Bronchial epithelial cell (primary cell): ENCODE measurements around the gene REEP6. TPM values are rescaled to one million over a fixed set of nuclear protein-coding genes. Genes with fewer than 3 reads are reported as not detected.
"Not testable (repeated sequence)": the region's sequence is repeated elsewhere in the genome, so short reads cannot be mapped to it uniquely, and the experiment has no call there.

Source experiments
- DNase-seq: peaks from one replicate; pipeline ENCODE4 v3.0.0-alpha.2; 2010; ENCODE audit warnings: low read depth
- FAIRE-seq: peaks from 2 replicates; lab custom pipeline; 2011; peaks lifted over from hg19 to GRCh38; lab: Jason Lieb, UNC
- H3K27me3 ChIP-seq: 2 replicates; pipeline ENCODE4 v1.5.1; 2011; ENCODE audit warnings: low read length; ENCODE audit not compliant: control insufficient read depth, insufficient read depth
- H3K36me3 ChIP-seq: 2 replicates; pipeline ENCODE4 v1.5.1; 2011; ENCODE audit warnings: low read length; ENCODE audit not compliant: control insufficient read depth, insufficient read depth
- H3K4me3 ChIP-seq: 2 replicates; pipeline ENCODE4 v1.5.1; 2011; ENCODE audit warnings: mild to moderate bottlenecking, low read depth, low read length, control low read depth
- CTCF ChIP-seq: IDR thresholded peaks from 2 replicates; pipeline ENCODE4 v1.5.1; 2011; ENCODE audit warnings: mild to moderate bottlenecking, moderate library complexity, low read length, control low read depth, inconsistent platforms; ENCODE audit not compliant: insufficient read depth, severe bottlenecking
- total RNA-seq: library from RNA; depleted of rRNA; stranded (reverse); fragments of >200 nt; gene quantifications from 2 replicates; pipeline ENCODE4 v1.2.1, GENCODE V29; 2014

REEP6 gene
- total RNA-seq, 1 donor from 2014 or later = 2.1 TPM

- FAIRE-seq (peak; percentile 87), DNase-seq (no peak)
- Histone ChIP-seq H3K36me3 (no peaks in the 10 kb centered on the region), H3K27me3 (no peaks in the 10 kb centered on the region), H3K4me3 (no peak overlapping the region)
- TF ChIP-seq CTCF = no peak
Measured at GRCh38 chr19:1496714-1497577, 6.0 kb downstream of the REEP6 start.

GRCh38 chr19:1497578-1498235, 6.7 kb downstream of the REEP6 start:
- no peak for DNase-seq
- Histone ChIP-seq H3K27me3 (no peaks in the 10 kb centered on the region), H3K4me3 (no peak overlapping the region), H3K36me3 (no peaks in the 10 kb centered on the region)
- TF ChIP-seq CTCF = no peak
- no peak for FAIRE-seq

GRCh38 chr19:1499231-1499630, 8.2 kb downstream of the REEP6 start:
- not testable (repeated sequence) for H3K27me3 ChIP-seq, H3K4me3 ChIP-seq, FAIRE-seq, H3K36me3 ChIP-seq, DNase-seq

GRCh38 chr19:1501200-1501595, 10.2 kb downstream of the REEP6 start:
- no peak for FAIRE-seq
- TF ChIP-seq CTCF = no peak
- DNase-seq = no peak
- peaks cover 1% of the 10 kb centered on the region for H3K36me3 ChIP-seq
- no peak overlapping the region for H3K4me3 ChIP-seq
- H3K27me3 ChIP-seq = no peaks in the 10 kb centered on the region

GRCh38 chr19:1502433-1503088, 11.6 kb downstream of the REEP6 start:
- no peak for DNase-seq
- H3K27me3 ChIP-seq = no peaks in the 10 kb centered on the region
- FAIRE-seq = no peak
- H3K36me3 ChIP-seq = peaks cover 1% of the 10 kb centered on the region
- H3K4me3 ChIP-seq = no peak overlapping the region
- TF ChIP-seq CTCF = no peak
